ENCODE results near the gene IGFLR1.

The IGFLR1 gene

DNA sequence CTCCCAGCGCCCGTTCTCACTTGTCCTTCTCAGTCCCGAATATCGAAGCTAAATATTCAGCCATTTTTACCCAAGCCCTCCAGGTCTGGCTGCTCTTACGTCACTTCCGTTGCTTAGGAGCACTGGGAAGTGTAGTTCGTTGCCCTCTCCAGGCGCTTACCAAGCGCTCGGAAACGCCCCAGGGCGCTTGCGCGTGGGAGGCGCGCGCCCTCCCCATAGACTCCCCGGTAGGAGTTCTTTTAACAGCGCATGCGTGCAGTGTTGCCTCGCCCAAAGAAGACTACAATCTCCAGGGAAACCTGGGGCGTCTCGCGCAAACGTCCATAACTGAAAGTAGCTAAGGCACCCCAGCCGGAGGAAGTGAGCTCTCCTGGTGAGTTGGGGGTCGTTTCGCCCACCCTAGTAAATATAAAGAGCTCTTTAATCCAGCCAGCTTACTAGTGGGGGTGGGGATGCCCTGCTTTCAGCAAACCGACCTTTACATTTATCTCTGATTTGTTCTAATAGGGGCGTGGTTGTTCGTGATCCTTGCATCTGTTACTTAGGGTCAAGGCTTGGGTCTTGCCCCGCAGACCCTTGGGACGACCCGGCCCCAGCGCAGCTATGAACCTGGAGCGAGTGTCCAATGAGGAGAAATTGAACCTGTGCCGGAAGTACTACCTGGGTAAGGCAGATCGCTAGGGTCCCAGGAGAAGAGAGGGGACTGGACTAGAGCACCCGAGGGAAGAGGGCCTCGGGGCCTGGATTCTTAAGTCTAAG, 3.3 kb upstream of the IGFLR1 start, which contains the start of the genes PSENEN and U2AF1L4:
Gene PSENEN (plus strand): TSS at position 324 of the 759 bp plus-strand sequence. CDS start 280 bp downstream, at position 604.
Gene U2AF1L4 (minus strand): TSS at position 91 of the 759 bp plus-strand sequence. CDS start 27 bp downstream, at position 64.
- DNase-seq (ENCODE audit: low read depth, low spot score): peak; percentile 96
- no peaks in the 10 kb centered on the region for H3K27me3 ChIP-seq (ENCODE audit: control insufficient read depth, insufficient read depth, low read length)
- H3K36me3 ChIP-seq (ENCODE audit: control insufficient read depth, insufficient read depth, low read length): no peaks in the 10 kb centered on the region
- no CpG with 5 or more reads among the region's 40 CpGs for WGBS (ENCODE audit: insufficient coverage, insufficient read length)
- no peaks in the 10 kb centered on the region for H3K4me1 ChIP-seq (ENCODE audit: control insufficient read depth, insufficient read depth, low read length)
- H3K4me3 ChIP-seq (ENCODE audit: low read length): peak within 1 kb of the TSS; percentile 69; the same call in 1 of the 2 replicates
- no peaks in the 10 kb centered on the region for H3K9me3 ChIP-seq (ENCODE audit: control insufficient read depth, insufficient read depth, low read length)
- H3K27ac ChIP-seq (ENCODE audit: low read length): no peak within 1 kb of the TSS

DNA sequence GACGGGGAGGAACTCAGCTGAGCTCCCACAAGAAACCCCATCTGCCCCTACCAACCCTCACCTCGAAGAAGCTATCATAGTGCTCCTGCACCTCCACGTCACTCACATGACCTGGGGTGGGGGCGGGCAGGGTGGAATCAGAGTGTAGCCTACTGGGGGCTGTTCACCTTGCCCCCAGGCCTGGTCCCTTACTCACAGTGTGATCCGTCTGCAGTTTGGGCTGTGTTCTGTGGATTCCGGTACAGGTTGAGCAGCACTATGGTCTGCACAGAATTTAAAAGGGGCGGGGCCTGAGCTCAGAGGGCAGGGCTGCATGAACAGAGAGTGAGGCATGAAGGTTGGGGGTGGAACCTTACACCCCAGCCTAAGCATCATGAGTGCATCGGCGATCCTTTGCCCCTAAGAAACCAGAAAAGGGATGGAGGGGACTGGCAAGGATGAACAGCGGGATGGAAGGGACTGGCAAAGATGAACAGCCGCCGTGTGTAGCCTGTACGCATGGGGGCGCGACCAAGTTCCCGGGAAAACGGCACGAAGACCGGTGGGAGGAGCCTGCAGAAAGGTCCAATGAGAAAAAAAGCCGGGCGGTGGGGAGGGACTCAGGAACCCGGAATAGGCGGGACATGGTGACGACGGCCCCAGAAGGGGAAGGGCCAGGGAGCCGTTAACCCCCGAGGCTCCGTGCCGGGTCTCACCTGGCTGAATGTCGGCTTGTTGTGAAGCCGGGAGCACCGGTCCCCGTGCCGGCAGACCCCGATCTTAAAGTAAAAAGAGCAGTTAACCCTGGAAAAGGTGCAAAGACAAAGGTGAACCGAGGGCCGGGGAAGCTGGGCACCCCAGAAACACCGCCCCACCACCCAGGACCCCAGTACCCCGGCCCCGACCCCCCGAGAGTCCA, 2.4 kb upstream of the IGFLR1 start:
- WGBS (ENCODE audit: insufficient coverage, insufficient read length): no CpG with 5 or more reads among the region's 41 CpGs
- H3K4me1 ChIP-seq (ENCODE audit: control insufficient read depth, insufficient read depth, low read length): peaks cover 2% of the 10 kb centered on the region; the same call in 1 of the 2 replicates

DNA sequence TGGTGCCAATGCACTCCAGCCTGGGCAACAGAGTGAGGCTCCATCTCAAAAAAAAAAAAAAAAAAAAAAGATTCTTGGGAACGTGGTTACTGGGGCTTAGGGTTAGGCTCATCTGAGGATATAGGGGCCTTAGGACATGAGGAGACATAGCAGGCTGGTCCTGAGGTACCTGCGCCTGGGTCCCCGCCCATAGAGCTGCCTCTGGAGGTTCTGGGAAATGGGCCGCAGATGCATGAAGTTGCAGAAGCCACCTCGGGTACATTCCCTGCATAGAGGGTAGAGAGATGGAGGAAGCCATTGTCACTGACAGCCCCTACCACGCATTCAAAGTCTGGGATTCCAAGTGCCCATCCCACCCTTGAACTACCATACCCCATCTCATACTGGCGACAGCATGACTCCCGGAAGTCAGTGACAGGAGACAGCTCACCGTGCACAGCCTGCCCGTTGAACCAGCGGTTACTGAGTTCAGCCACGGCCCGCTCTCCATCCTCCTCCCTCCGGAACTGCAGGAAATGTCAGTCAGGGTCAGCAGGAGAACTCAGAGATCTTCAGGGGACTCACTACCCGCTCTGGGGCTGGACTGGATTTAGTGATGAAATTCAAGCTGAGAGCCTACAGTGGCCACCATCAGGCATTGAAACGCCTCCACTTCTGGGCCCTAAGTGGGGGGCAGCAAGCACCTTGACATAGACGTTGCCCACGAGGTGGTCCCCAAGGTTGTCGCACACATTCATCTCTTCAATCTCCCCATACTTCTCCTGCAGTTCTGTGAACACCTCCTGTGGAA, 1.6 kb upstream of the IGFLR1 start:
- no CpG with 5 or more reads among the region's 19 CpGs for WGBS (ENCODE audit: insufficient coverage, insufficient read length)
- Histone ChIP-seq H3K27ac (ENCODE audit: low read length) (no peak overlapping the region), H3K9me3 (ENCODE audit: control insufficient read depth, insufficient read depth, low read length) (no peaks in the 10 kb centered on the region), H3K4me3 (ENCODE audit: low read length) (peak overlapping the region; percentile 35; the same call in 1 of the 2 replicates), H3K36me3 (ENCODE audit: control insufficient read depth, insufficient read depth, low read length) (no peaks in the 10 kb centered on the region), H3K4me1 (ENCODE audit: control insufficient read depth, insufficient read depth, low read length) (peaks cover 2% of the 10 kb centered on the region; the same call in 1 of the 2 replicates), H3K27me3 (ENCODE audit: control insufficient read depth, insufficient read depth, low read length) (no peaks in the 10 kb centered on the region)
- no peak for DNase-seq (ENCODE audit: low read depth, low spot score)

More for the DNA sequence above, 2.4 kb upstream of the IGFLR1 start:
- H3K9me3 ChIP-seq (ENCODE audit: control insufficient read depth, insufficient read depth, low read length): no peaks in the 10 kb centered on the region
- no peak overlapping the region for H3K27ac ChIP-seq (ENCODE audit: low read length)
- peak overlapping the region; percentile 56; the same call in 1 of the 2 replicates for H3K4me3 ChIP-seq (ENCODE audit: low read length)
- H3K36me3 ChIP-seq (ENCODE audit: control insufficient read depth, insufficient read depth, low read length): no peaks in the 10 kb centered on the region
- peak; percentile 90 for DNase-seq (ENCODE audit: low read depth, low spot score)
- H3K27me3 ChIP-seq (ENCODE audit: control insufficient read depth, insufficient read depth, low read length): no peaks in the 10 kb centered on the region

DNA sequence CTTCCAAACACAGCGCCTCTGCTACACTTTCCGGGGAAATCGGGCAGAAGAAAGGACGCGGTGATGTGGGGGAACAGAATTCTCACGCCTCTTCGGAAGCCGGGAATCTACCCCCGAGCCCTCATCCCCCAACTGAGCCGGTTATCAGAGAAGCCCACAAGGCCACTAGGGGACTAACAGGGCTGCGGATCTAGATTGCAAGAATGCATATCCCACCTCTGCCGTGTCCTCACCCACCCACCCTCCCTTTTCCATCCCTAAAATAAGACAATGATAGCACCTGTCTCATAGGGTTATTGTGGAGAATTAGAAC, 1.1 kb downstream of the IGFLR1 start:
- peaks cover 2% of the 10 kb centered on the region; the same call in 1 of the 2 replicates for H3K4me1 ChIP-seq (ENCODE audit: control insufficient read depth, insufficient read depth, low read length)
- DNase-seq (ENCODE audit: low read depth, low spot score): no peak

DNA sequence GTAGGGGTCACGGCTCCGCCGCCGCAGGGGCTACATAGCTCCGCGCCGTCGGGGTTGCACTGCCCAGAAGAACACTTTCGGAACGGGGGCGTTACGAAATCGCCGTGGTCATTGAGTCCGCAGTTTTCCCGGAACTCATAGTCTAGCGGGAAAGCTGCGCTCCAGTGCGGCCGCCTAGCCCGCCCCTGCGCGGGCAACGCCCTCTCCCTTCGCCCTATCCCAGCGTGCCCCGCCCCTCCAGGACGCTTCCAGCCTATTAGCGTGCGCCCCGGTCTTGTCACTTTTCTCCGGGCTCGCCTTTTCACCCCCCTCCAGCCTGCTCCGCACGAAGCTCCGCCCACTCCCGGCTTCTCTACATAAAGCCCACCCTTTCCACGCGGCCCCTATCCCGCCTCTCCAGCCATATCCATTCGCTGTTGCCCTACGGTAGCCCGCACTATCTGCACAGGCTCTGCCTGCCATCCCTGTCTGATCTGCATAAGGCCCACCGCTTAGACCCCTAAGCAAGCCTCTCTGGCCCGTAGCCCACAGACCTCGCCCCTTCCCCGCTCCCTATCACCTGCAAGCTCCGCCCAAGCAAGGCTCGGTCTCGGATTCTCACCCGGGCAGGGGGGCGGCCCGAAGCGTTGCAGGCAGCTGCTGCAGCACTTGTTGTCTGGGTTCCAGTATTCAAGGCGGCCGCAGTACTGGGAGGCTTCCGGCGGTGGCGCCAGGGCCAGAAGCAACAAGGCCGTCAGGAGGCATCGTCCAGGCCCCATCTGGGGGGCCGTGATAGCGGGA, 1.6 kb downstream of the IGFLR1 start:
- H3K4me1 ChIP-seq (ENCODE audit: control insufficient read depth, insufficient read depth, low read length): peaks cover 2% of the 10 kb centered on the region; the same call in 1 of the 2 replicates
- WGBS (ENCODE audit: insufficient coverage, insufficient read length): no CpG with 5 or more reads among the region's 63 CpGs
- no peaks in the 10 kb centered on the region for H3K9me3 ChIP-seq (ENCODE audit: control insufficient read depth, insufficient read depth, low read length)
- H3K4me3 ChIP-seq (ENCODE audit: low read length): peak overlapping the region; percentile 79
- no peak overlapping the region for H3K27ac ChIP-seq (ENCODE audit: low read length)
- DNase-seq (ENCODE audit: low read depth, low spot score): peak; percentile 92
- H3K36me3 ChIP-seq (ENCODE audit: control insufficient read depth, insufficient read depth, low read length): peaks cover 12% of the 10 kb centered on the region; the same call in 1 of the 2 replicates
- no peaks in the 10 kb centered on the region for H3K27me3 ChIP-seq (ENCODE audit: control insufficient read depth, insufficient read depth, low read length)

More for the DNA sequence above, 1.1 kb downstream of the IGFLR1 start:
- WGBS (ENCODE audit: insufficient coverage, insufficient read length): no CpG with 5 or more reads among the region's 12 CpGs
- no peaks in the 10 kb centered on the region for H3K27me3 ChIP-seq (ENCODE audit: control insufficient read depth, insufficient read depth, low read length)
- H3K36me3 ChIP-seq (ENCODE audit: control insufficient read depth, insufficient read depth, low read length): peaks cover 12% of the 10 kb centered on the region; the same call in 1 of the 2 replicates
- H3K27ac ChIP-seq (ENCODE audit: low read length): no peak overlapping the region
- H3K4me3 ChIP-seq (ENCODE audit: low read length): peak overlapping the region; percentile 51; the same call in 1 of the 2 replicates
- H3K9me3 ChIP-seq (ENCODE audit: control insufficient read depth, insufficient read depth, low read length): no peaks in the 10 kb centered on the region

DNA sequence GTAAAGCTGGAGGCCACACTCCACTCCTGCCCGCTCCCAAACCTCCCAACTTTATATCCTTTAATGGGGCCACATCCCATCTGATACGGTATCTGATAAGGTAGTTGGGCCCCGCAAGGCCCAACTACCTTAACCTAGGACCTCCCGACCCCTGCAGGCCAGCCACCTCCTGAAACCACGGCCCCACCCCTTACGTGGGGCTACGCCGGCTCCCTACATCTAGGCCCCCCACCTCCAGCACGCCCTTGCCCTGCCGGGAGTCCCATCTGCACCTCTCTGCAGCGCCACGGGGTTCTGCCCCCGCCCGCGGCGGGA, 2.2 kb downstream of the IGFLR1 start:
- Histone ChIP-seq H3K4me3 (ENCODE audit: low read length) (peak overlapping the region; percentile 79), H3K9me3 (ENCODE audit: control insufficient read depth, insufficient read depth, low read length) (no peaks in the 10 kb centered on the region), H3K27ac (ENCODE audit: low read length) (no peak overlapping the region), H3K4me1 (ENCODE audit: control insufficient read depth, insufficient read depth, low read length) (peaks cover 2% of the 10 kb centered on the region; the same call in 1 of the 2 replicates), H3K36me3 (ENCODE audit: control insufficient read depth, insufficient read depth, low read length) (peaks cover 16% of the 10 kb centered on the region), H3K27me3 (ENCODE audit: control insufficient read depth, insufficient read depth, low read length) (no peaks in the 10 kb centered on the region)
- no peak for DNase-seq (ENCODE audit: low read depth, low spot score)
- WGBS (ENCODE audit: insufficient coverage, insufficient read length): no CpG with 5 or more reads among the region's 16 CpGs

DNA sequence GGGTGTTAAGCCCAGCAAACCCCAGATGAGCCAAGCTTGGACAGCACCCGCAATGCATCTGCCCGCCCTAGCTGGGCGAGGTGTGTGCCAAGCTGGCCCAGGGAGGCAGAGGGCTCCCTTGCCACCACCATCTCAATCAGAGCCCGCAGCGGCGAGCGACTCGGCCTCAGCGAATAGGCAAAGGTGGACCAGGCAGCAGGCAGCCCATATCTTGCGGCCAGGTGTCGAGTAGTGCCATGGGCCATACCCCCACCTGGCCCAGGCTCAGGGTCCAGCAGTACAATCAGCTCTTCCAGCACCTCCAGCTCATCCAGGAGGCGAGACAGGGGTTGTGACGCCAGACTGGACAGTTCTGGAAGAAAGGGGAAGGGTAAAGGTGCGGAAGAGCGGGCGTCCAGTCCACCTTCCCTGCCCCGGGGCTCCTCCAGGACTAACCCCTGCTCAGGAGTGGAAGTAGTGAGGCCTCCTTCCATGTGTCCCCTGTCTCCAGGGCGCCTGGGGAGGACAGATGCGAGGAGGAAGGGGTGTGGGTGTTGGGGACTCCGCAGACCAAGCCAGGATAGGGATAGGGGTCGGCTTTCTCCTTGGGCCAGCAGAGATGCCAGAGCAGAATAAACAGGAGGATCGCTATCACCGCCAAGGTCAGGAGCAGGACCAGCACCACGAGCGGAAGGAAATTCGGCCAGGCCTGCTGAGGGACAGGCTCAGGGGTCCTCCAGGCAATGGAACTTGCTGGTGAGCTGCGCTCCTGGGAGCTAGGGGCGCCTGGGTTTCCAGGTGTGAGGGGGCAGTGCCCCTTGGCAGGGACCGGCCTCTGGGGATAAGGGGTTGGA, 2.8 kb downstream of the IGFLR1 start:
- Histone ChIP-seq H3K9me3 (ENCODE audit: control insufficient read depth, insufficient read depth, low read length) (no peaks in the 10 kb centered on the region), H3K27ac (ENCODE audit: low read length) (no peak overlapping the region), H3K27me3 (ENCODE audit: control insufficient read depth, insufficient read depth, low read length) (no peaks in the 10 kb centered on the region), H3K36me3 (ENCODE audit: control insufficient read depth, insufficient read depth, low read length) (peaks cover 20% of the 10 kb centered on the region), H3K4me3 (ENCODE audit: low read length) (peak overlapping the region; percentile 79; the same call in 1 of the 2 replicates), H3K4me1 (ENCODE audit: control insufficient read depth, insufficient read depth, low read length) (peaks cover 2% of the 10 kb centered on the region; the same call in 1 of the 2 replicates)
- no peak for DNase-seq (ENCODE audit: low read depth, low spot score)
- no CpG with 5 or more reads among the region's 29 CpGs for WGBS (ENCODE audit: insufficient coverage, insufficient read length)

DNA sequence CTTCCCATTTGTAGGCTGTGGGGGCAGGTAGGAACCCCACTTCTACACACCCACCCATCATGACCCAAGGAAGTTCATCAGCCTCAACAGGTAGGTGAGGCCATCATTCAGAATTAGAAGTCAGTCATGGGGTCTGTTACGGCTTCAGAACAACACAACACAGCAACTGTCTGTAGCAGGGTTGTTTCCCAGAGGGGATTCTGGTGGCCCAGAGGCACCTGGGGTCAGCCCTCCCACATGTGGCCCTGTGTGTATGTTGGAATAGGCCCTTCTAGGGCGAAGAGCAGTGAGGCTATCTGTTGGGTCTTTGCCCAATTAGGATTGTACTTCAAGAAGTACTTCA, 3.4 kb downstream of the IGFLR1 start:
- Histone ChIP-seq H3K9me3 (ENCODE audit: control insufficient read depth, insufficient read depth, low read length) (no peaks in the 10 kb centered on the region), H3K27me3 (ENCODE audit: control insufficient read depth, insufficient read depth, low read length) (no peaks in the 10 kb centered on the region), H3K4me3 (ENCODE audit: low read length) (no peak overlapping the region), H3K36me3 (ENCODE audit: control insufficient read depth, insufficient read depth, low read length) (peaks cover 27% of the 10 kb centered on the region), H3K27ac (ENCODE audit: low read length) (no peak overlapping the region), H3K4me1 (ENCODE audit: control insufficient read depth, insufficient read depth, low read length) (peaks cover 2% of the 10 kb centered on the region; the same call in 1 of the 2 replicates)
- WGBS (ENCODE audit: insufficient coverage, insufficient read length): no CpG with 5 or more reads among the region's 2 CpGs
- DNase-seq (ENCODE audit: low read depth, low spot score): no peak

All from iPS DF 6.9 (cell line).